Stimulated activated CD8-positive, alpha-beta memory T cell treated with anti-CD3 and anti-CD28 coated beads, Interleukin-15, amount 100 ng/mL, for 24 hours (primary cell): ENCODE measurements around the gene CTNNA3.

Source experiments
- DNase-seq: peaks from one replicate; pipeline ENCODE4 v3.0.0-alpha.2; 2020; ENCODE audit warnings: low read depth

Gene CTNNA3

GRCh38 chr10:66811211-66811610 lies 884.8 kb downstream of the CTNNA3 start:
- no peak for DNase-seq

GRCh38 chr10:66809402-66809801 lies 886.6 kb downstream of the CTNNA3 start:
- DNase-seq, result no peak

GRCh38 chr10:66805612-66806011 lies 890.4 kb downstream of the CTNNA3 start:
- no peak for DNase-seq

- no peak for DNase-seq
These were observed 891.0 kb downstream of the CTNNA3 start for GRCh38 chr10:66804962-66805361.

- no peak for DNase-seq
These were observed 892.8 kb downstream of the CTNNA3 start for GRCh38 chr10:66803174-66803573.

- DNase-seq, result no peak
These were observed 896.5 kb downstream of the CTNNA3 start for GRCh38 chr10:66799474-66799873.

- DNase-seq, result no peak
These were observed 900.1 kb downstream of the CTNNA3 start for GRCh38 chr10:66795866-66796265.

- DNase-seq, result no peak
These were observed 903.6 kb downstream of the CTNNA3 start for GRCh38 chr10:66792441-66792840.

- DNase-seq, result no peak
These were observed 907.6 kb downstream of the CTNNA3 start for GRCh38 chr10:66788178-66788987.

GRCh38 chr10:66786709-66787108 lies 909.3 kb downstream of the CTNNA3 start:
- no peak for DNase-seq

GRCh38 chr10:66784770-66785169 lies 911.2 kb downstream of the CTNNA3 start:
- DNase-seq, result no peak

GRCh38 chr10:66783316-66783715 lies 912.7 kb downstream of the CTNNA3 start:
- DNase-seq, result no peak

- no peak for DNase-seq
These were observed 913.2 kb downstream of the CTNNA3 start for GRCh38 chr10:66782776-66783175.

- DNase-seq, result no peak
These were observed 913.9 kb downstream of the CTNNA3 start for GRCh38 chr10:66782144-66782543.

GRCh38 chr10:66780796-66781195 lies 915.2 kb downstream of the CTNNA3 start:
- no peak for DNase-seq

- DNase-seq, result no peak
These were observed 917.6 kb downstream of the CTNNA3 start for GRCh38 chr10:66778351-66778750.

- DNase-seq, result no peak
These were observed 918.3 kb downstream of the CTNNA3 start for GRCh38 chr10:66777665-66778064.

- DNase-seq, result no peak
These were observed 922.5 kb downstream of the CTNNA3 start for GRCh38 chr10:66773472-66773817.

- no peak for DNase-seq
These were observed 923.2 kb downstream of the CTNNA3 start for GRCh38 chr10:66772548-66773471.

GRCh38 chr10:66767707-66768106 lies 928.3 kb downstream of the CTNNA3 start:
- no peak for DNase-seq

GRCh38 chr10:66762218-66762729 lies 933.7 kb downstream of the CTNNA3 start:
- no peak for DNase-seq

GRCh38 chr10:66760941-66761340 lies 935.1 kb downstream of the CTNNA3 start:
- no peak for DNase-seq

- DNase-seq, result no peak
These were observed 940.5 kb downstream of the CTNNA3 start for GRCh38 chr10:66755474-66755873.
